ENCODE measurements around the gene UBAC2.

GRCh38 chr13:99418103-99418842 lies 217.6 kb downstream of the UBAC2 start:
- TF ChIP-seq CTCF (IDR thresholded peaks at IDR 0.05; ENCODE audit: low read depth, low read length, missing input control) (no peak), TAF1 (conservative IDR thresholded peaks at IDR 0.05) (no peak), RXRA (IDR thresholded peaks at IDR 0.05) (no peak), REST (IDR thresholded peaks at IDR 0.05) (no peak), YY1 (IDR thresholded peaks at IDR 0.05) (no peak), EGR1 (IDR thresholded peaks at IDR 0.05; ENCODE audit: low read depth in 2 of 2) (no peak), MAX (IDR thresholded peaks at IDR 0.05) (no peak), GABPA (IDR thresholded peaks at IDR 0.05 in 1 of 2, conservative IDR thresholded peaks at IDR 0.05 in 1 of 2) (no peak), ZBTB33 (IDR thresholded peaks at IDR 0.05) (no peak), SP1 (IDR thresholded peaks at IDR 0.05) (no peak), RAD21 (IDR thresholded peaks at IDR 0.05) (no peak), ATF3 (IDR thresholded peaks at IDR 0.05) (no peak), HNF4G (IDR thresholded peaks at IDR 0.05) (no peak), HNF4A (conservative IDR thresholded peaks at IDR 0.05) (no peak)
